Kidney glomerular epithelial cell (primary cell): ENCODE results near the gene SHISA8.
"Not testable (repeated sequence)": the region's sequence is repeated elsewhere in the genome, so short reads cannot be mapped to it uniquely, and the experiment has no call there.

Source experiments
- DNase-seq: peaks from one replicate; lab custom pipeline; 2025; lab: John Stamatoyannopoulos, UW

Gene SHISA8

DNA sequence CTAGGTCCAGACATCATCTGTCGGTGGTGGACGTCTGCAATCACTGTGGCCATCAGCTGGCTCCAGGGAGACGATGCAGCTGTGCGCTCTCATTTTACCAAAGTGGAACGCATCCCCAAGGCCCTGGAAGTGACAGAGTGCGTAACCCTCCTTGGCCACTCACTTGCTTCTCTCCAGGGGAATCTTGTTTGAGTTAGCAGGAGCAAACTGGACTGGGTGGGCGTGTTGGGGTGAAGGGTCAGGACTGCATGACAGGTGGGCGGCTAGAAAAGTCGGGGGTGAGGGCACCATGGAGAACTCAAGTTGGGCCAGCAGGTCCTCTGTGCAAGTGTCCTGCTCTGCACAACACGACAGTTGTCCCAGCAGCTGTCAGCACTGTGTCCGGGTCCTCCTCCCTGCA, 16.2 kb downstream of the SHISA8 start:
- no peak for DNase-seq

GRCh38 chr22:41893591-41894375, 21.1 kb downstream of the SHISA8 start:
- DNase-seq = no peak

DNA sequence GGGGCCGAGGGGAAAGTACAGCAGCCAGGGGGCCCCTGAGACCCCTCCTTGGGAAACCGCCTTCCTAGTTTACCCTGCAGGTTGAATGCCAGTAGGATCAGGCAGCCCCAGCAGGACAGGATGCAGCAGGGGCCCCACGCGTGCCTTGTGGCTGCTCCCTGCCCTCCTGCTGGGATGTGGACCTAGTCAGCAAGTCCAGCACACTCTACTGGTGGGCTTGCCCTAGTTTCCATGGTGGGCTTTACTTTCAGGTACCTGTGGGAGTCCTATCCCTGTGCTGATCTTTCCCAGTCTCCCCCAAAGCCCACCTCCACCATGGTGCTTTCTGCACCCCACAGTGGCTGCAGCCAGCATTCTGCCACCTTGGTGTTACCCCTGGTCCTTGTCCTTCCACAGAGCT, 22.2 kb downstream of the SHISA8 start:
- no peak for DNase-seq

- DNase-seq = no peak
Measured at GRCh38 chr22:41891407-41891806, 23.5 kb downstream of the SHISA8 start.

DNA sequence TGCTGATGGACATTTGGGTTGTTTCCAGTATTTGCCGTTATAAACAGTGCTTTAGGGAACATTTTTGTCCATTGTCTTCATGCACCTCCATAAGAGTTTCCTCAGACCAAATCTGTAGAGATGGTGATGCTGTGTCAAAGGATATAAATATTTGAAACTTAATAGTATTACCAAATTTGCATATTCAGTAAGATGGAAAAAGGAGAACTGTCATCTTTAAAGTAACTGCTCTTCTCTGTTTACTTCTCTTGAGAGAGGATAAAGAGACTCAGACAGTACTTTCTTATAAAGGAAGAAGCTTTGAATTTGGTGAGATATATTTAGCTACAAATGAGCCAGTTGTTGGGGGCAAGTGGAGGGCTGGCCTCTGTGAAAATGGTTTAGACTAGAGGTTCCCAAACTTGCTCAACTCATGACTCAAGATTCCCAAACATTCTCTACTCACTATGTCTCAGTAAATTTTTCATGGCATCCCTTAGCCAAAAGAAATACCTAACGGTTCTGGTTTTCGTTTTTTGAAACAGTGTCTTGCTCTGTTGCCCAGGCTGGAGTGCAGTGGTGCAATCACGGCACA, 26.2 kb downstream of the SHISA8 start:
- DNase-seq = no peak

- no peak for DNase-seq
Measured at GRCh38 chr22:41885516-41885915, 29.4 kb downstream of the SHISA8 start.

- no peak for DNase-seq
Measured at GRCh38 chr22:41885116-41885515, 29.8 kb downstream of the SHISA8 start.

GRCh38 chr22:41883400-41883799, 31.5 kb downstream of the SHISA8 start:
- DNase-seq = no peak

- DNase-seq = no peak
Measured at GRCh38 chr22:41880653-41881052, 34.2 kb downstream of the SHISA8 start.

DNA sequence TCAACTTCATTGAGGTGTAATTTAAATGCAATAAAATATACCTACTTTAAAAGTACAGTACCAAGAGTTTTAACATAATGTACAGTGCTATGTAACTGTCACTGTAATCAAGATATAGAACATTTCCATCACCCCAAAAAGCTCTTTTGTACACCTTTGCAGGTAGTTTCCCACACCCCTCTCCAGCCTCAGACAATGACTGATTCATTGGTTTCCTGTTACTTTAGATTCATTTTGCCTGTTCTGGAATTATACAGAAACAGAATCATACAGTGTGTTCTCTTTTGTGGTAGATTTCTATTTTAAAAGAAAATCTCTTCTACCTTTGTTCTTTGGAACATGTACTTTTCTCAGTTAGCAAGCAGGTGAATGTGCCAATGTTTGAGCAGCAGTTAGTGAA, 38.2 kb downstream of the SHISA8 start:
- DNase-seq = no peak

DNA sequence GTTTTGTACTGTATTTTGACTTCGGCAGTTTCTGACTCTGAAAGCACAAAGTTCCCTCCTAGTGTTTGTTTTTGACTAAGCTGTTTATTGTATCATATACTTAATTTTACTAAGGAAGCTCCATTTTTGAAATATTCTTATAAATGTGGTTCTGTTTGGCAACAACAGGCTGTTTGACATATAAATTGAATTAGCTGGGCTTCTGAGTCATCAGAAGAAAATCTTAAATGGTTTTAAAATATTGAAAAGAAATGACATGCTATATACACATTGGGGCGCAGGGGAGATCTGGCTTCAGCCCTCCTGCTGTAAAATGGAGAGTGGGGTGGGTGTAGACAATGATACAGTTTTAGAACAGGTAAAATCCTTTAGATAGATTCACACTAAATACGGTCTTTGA, 38.6 kb downstream of the SHISA8 start:
- DNase-seq = no peak

DNA sequence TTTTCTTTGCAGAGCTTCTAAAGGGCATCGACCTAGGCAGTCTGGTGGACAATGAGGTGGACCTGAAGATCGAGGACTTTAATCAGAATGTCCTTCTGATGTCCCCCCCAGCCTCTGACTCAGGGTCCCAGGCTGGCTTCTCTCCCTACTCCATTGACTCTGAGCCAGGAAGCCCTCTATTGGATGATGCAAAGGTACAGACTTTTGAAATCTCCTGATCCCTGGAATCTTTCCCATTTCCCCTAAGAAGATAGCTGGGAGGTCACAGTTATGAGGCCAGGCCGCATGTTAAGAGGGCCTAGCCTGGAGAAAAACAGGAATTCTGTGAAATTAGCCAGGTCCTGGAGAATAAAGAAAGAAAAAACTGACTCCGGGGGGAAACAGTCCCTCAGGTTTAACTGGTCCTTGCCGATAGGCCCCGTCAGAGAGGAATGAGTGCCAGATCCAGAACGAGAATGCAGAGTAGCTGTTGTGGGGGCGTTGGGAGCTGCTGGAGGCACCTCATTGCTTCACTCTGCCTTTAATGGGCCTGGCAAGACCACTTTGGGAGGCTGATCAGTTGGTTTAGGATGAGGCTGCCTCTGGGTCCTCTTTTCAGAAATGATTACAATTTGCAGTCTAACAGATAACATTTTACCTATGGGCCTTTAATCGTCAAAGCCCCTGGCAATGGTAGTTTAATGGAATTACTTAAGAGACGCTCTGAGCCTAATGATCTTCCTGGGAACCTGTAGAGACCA, 39.2 kb downstream of the SHISA8 start:
- no peak for DNase-seq

GRCh38 chr22:41874090-41874489, 40.8 kb downstream of the SHISA8 start:
- DNase-seq = no peak

DNA sequence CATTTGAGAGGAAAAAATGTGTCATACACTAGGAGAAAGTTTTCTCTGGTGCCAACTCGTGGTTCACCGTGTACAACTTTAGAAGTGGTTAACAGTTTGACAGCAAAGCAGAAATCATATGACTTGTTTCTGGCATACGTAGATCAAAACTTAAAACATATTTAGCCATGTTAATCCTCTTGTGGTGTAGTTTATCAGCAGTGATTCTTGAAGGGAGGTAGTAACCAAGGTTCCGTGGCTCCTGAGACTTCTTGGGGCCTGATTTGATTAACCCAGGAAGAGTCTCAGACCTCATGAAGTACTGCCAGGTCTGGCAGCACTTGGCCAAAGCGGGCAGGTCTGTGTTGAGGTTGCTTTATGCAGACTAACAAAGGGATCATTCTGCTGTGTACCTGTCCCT, 41.5 kb downstream of the SHISA8 start:
- DNase-seq = no peak

DNA sequence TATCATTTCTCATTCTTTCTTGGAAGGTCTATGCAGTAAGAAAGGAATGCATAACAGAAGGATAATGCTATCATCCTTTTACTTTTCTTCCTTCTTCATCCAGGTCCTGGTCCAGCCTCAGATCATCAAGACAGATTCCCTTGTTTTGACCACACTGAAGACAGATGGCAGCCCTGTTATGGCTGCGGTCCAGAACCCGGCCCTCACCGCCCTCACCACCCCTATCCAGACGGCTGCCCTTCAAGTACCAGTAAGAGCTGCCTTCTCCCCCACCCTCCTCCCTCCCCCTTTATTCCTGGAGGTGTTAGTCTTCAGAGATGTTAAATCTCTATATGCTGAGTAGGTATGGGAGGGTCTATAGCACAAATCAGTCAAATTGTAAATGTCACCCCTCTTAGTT, 44.1 kb downstream of the SHISA8 start:
- no peak for DNase-seq

GRCh38 chr22:41870081-41870480, 44.8 kb downstream of the SHISA8 start:
- DNase-seq = not testable (repeated sequence)

DNA sequence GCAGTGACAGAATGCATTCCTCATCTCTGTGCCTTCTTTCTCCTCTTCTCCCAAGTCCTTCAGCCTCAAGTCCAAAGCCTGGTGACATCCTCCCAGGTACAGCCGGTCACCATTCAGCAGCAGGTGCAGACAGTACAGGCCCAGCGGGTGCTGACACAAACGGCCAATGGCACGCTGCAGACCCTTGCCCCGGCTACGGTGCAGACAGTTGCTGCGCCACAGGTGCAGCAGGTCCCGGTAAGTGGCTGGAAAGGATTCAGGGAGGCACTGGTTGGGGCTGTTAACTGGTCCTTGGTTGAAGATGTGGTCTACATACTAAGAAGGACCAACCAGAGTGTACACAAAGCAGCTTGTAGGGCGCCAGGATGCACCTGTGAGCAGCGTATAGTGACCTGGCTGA, 46.3 kb downstream of the SHISA8 start:
- no peak for DNase-seq

DNA sequence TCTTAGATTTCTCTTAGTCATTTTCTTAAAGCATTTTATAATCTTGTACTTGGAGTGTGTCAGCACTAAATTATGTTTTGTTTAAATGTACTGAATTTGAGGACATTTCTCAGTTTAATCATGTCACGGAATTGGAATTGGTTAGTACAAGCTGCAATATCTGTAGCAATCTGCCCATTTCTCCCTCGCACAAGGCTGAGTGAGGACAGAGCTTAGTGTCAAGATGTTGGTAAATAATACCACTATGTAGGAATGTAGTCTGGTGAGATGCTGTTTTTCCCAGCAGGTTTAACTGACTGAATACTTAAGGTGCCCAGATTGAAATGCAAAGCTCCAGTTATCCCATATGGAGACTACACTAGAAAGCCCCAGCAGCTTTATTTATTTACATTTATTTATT, 51.4 kb downstream of the SHISA8 start:
- no peak for DNase-seq

DNA sequence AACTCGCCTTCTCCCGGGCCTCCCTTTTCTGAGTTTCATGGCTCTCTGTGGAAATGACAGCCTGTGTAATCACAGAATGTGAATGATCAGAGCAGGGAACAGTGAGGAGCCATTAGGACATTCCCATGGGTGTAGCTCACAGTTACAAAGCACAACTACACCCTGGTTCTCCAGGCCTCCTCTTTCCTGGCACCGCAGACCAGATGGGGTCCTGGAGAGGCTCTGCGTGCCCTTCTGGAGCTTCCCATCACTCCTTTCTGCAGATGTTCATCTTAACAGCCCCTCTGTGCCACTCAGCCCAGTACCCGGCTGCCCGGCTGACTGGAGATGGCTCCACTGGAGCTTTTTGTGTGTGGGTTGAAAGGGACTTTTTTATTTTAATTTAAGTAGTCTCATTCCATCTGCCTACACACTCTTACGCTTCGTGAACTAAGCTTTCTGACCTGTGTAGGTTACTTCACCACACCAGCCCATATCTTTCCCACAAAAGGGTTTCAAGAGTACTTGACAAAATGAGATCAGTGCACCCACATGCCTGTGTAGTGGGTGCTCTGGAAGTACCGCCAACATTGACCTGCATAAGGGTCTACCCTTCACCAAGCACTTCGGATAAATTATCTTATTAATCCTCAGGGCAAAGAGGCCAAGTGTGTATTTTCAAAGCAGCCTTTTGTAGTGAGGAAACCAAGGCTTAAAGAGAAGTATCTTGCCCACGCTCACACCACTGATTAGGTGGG, 52.2 kb downstream of the SHISA8 start:
- no peak for DNase-seq

DNA sequence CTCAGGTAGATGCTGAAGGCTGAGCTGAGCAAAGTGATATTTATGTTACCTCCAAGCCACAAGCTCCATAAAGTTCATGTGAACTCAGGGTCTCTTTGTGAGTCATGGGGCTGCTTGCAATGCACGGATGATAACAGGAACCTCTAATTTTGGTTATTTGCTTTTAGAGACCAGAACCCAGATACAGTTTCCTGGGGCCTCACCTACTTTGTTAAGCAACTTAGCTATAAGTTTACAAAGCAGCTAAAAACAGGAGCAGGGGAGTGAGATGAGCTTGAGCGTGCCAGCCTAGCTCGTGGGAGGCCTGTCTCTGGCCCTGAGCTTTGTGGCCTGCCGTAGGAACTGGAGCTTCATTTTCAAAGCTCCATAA, 52.7 kb downstream of the SHISA8 start:
- DNase-seq = peak; percentile 19
